GM19035 (cell line): Measurements from ENCODE around the gene RAE1.
A peak's percentile ranks its signal among the peaks of the same experiment; 100 is the strongest.

Source experiments
- ATAC-seq: cut with Tn5 transposase; IDR thresholded peaks from one replicate; pipeline ENCODE4 v1.9.1; 2021; ENCODE audit not compliant: unreplicated experiment

RAE1 gene

GRCh38 chr20:57351042-57351783 is at the start of gene RAE1:
Gene RAE1 (plus strand): TSS chr20:57351255. CDS start chr20:57354039, 2,784 bp downstream.
- ATAC-seq, result peak; percentile 86

DNA sequence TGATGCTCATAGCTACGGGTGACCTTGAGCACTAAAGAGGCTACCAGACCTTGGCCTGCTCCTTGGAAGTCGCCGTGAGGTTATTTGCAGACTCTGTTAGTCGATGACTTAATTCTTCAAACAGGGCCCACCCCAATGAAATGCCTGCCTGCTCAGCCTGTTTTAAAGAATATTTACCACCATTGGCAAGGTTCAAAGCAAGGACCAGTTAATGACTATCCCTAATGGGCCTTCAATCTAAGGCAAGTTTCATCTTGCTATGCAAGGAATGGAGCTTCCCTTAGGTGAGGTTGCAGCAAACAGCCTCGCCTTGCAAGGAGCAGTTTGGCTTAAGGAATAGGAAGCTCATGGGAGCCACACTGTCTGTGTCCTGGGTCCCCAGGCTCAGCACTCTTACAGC is 44.3 kb upstream of the RAE1 start:
- ATAC-seq, result no peak

DNA sequence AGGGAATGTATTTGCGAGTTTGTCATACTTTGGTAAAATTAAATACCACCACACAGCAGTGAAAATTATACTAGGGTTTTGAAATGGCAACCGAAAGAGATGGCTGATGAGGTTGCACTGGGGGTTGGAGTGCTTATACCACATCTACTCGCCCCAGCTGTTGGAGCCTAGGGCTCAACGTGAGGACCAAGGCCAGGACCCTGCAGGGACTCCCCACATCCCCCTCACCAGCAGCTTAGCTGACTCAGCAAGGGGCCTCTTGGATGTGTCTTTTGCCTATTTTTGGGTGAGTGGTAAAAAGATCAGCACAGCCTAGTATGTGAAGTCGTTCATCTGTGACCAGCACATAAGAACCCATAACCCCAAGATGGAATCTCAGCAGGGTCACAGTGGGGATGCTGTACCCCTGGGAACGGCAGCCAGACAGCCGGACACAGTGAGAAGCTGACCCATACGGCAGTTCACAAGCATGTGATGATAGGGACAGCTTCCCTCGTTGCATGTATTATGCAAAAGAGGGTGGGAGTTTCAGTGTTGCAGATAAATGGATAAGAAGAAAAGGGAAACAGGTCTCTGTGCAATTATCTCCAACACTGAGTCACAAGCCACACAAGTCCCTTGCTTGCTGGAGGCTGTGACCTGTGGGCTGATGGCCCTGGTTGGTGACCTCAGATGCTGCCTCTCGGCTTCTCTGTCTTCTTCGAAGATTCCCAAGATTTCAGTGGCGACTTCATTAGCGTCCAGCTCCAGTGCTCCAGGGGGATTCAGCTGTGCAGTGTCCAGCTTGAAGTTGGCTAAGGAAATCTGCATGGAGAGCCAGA is 42.4 kb upstream of the RAE1 start:
- no peak for ATAC-seq

DNA sequence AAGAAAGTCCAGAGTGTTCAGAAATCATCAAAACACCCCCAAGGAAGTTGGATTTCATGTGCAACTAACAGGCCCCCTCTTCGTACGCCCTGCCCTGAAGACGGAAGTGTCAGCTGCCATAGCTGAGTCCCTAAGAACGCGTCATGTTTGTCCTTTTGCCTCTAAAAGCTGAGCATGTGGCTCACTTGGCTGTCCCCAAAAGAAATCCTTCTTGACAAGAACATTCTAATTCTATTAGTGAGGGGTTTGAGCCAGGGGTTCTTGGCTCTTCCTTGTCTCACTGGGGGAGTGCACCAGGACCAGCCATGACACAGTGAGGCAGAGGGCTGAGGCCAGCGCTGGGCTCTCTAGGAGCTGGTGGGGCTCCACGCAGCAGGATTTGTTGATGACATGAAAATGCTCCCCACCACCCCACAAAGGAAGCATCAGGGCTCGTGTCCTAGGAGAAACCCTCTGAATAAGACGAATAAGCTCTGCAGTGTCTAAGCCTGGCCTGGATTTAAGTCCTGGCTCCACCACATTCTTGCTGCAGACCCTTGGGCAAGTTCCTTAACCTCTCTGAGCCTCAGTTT is 41.4 kb upstream of the RAE1 start:
- ATAC-seq, result no peak

DNA sequence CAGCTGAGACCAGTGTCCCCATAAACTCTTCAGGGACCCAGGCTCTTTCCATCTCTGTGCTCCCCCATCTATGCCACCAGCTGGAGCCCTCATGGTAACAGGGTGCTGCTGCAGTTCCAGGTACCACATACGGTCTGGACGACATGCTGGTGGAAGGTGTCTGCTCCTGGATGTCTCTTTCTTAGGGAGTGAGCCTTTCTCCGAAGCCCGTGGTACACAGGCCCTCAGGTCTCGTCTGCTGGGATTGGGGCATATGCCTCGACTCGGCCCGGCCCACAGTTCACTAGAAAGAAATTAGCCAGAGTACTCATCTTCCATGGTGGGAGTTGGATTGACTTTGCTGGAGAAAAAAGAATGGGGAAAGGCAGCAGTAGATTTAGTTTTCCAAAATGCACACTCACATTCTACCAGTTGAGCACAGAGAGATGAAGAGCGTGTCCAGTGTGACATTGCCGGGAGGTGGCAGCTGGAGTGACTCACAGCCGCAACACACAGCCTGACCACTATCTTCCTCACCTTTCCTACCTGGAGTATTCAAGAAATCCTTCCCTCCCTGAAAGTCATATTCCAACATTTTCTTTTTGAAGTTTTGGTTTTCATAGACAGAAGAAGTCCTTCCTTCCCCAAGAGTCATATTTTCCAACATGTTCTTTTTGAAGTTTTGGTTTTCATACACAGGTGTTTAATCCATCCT is 40.1 kb upstream of the RAE1 start:
- ATAC-seq, result no peak

DNA sequence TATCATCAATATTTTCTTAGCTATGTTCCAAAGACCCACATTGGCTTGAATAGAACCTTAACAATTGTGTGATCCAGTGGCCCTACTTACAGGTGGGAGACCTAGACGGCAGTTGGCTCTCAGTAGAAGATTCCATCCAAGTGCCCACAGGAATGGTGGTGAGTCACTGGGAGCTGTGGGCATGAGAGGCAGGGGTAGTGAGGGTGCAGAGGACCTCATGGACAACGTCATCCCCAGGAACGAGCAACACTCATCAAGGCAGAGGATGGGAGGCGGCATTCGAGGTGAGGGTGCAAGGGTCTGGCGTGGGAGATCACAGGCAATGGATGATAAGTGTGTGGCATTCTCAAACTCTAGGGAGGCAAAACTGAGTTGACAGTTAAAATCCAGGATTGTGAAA is 38.9 kb upstream of the RAE1 start:
- ATAC-seq, result no peak

DNA sequence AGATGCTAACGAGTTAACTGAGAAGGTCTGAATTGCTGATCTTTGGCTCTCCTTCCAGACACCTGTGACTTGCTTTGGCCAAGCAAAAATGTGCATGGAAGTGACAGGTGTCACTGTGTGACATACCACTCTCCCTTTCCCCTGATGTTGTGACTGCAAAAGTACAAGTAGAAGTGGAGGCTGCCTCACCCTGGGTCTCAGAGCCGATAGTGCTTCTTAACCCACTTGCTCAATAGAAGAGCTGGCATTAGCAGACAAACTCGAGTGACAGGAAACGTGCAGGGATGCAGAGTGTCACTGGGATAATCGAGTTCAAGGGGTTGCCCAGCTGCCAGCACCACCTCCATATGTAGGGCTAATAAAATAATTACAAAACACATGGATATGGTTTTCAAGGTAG is 37.8 kb upstream of the RAE1 start:
- no peak for ATAC-seq

DNA sequence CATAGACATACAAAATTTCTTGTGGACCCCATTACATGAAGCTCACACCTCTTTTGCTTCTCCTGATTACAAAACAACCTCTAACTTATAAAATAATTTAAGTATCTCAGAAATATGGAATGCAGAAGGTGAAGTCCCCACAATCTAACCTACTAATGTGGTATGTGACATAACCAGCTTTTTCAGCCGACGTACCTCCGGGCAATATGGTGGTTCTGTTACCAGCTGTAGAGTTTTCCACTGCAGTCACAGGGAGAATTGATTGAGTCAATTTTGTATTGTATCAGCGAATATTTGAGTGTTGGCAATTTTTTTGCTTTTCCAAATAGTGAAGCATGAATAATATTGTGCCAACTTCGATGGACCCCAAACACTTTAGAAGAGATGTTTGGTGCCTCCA is 37.1 kb upstream of the RAE1 start:
- ATAC-seq, result no peak

DNA sequence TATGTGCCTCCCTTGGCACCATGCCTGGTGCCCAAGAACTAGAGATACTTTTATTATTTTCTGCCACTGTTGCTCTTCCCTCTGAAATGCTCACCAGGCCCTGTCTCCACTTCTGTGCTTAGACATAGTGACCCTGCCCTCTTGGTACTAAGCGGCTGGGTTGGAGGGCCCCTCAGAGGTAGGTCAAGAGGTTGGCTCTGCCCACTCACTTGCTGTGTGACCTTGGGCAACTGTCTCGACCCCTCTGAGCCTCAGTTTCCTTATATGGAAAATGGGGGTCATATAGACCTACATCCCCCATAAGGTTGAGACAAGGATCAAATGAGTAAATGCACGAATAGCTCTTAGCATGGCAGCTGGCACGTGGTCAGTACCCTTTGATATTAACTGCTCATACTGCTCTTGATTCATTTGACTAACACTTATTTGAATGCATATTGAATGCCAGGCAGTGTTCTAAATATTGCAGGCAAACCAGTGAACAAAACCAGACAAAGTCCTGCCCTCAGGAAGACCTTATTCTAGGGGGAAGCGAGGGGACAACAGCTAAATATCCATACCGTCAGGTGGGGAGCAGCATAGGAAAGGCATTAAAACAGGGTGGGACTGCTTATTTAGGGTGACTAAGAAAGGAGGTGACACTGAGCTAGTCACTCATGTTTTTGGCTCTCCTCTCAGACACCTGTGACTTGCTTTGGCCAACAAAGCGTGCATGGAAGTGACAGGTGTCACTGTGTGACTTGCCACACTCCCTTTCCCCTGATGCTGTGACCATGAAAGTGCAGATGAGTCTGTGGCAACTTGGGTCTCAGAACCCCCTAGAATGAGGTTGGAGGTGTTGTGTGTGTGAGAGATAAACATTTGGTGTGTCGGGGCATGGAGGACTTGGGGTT is 35.7 kb upstream of the RAE1 start:
- ATAC-seq, result no peak

DNA sequence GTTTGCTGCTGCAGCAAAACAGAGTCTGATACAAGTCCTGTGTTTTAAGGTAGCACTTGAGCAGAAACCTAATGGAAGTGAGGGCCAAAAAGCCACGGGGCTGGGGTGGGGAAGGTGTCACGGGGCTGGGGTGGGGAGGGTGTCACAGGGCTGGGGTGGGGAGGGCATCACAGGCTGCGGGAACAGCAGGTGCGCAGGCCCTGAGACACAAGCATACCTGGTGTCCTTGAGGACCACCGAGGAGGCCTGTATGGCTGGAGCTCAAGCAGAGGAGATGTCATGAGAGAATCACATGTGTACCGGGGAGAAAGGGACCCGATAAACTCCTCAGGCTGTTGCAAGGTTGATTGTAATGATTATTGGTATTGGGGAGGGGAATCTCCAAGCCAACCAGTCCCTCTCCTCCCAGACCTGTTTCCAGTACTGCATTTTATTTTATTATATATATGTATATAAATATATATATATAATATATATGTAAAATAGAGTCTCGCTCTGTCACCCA is 35.0 kb upstream of the RAE1 start:
- ATAC-seq, result no peak

DNA sequence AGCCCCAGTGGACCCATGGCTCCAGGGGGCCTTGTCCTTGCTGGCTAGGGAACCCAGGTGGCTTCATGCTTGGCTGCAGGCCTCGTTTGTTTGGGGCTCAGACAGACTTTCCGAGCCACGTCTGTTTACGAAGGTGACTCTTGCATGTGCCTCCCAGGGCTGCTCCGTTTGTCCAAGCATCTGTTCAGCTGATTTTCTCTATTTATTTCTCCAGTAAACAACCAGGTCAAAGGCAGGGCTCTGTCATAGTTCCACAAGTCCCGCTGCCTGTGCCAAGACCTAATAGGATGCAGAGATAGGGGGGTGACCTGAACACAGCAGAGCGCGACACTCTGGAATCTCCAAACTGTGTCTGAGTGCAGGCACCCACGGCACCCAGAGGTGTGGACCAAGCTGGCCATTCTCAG is 34.3 kb upstream of the RAE1 start:
- ATAC-seq, result no peak

- ATAC-seq, result no peak
Observed at GRCh38 chr20:57317316-57317788, 33.7 kb upstream of the RAE1 start.

GRCh38 chr20:57317789-57318371 is 33.2 kb upstream of the RAE1 start:
- ATAC-seq, result no peak

GRCh38 chr20:57319584-57319983 is 31.5 kb upstream of the RAE1 start:
- ATAC-seq, result no peak

DNA sequence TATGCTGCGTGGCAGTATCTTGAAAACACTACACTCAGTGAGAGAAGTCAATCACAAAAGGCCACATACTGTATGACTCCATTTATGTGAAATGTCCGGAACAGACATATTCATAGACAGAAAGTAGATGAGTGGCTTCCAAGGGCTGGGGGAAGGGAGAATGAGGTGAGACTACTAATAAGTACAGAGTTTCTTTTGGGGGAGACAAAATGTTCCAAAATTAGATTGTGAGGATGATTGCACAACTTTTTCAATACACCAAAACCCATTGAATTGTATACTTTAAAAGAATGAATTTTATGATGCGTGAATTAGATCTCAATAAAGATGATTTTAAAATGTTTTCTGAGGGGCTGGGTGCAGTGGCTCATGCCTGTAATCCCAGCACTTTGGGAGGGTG is 30.7 kb upstream of the RAE1 start:
- ATAC-seq, result no peak

- ATAC-seq, result no peak
Observed at GRCh38 chr20:57321142-57321541, 29.9 kb upstream of the RAE1 start.

DNA sequence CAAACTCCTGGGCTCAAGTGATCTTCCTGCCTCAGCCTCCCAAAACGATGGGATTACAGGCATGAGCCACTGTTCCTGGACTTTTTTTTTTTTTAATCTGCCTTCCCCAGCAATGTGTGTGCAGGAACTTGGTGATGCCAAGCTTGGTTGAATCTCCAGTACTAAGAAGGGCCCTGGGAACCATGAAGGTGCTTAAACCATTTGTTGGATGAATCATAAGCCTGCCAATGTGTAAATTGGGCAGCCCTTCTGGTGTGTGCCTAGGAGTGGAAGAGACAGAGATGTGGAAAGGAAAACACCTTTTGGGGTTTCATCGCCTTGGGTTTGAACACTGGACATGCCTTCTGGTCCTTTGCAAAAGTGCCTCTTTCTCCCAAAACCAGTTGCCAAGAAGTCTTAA is 28.6 kb upstream of the RAE1 start:
- ATAC-seq, result no peak

DNA sequence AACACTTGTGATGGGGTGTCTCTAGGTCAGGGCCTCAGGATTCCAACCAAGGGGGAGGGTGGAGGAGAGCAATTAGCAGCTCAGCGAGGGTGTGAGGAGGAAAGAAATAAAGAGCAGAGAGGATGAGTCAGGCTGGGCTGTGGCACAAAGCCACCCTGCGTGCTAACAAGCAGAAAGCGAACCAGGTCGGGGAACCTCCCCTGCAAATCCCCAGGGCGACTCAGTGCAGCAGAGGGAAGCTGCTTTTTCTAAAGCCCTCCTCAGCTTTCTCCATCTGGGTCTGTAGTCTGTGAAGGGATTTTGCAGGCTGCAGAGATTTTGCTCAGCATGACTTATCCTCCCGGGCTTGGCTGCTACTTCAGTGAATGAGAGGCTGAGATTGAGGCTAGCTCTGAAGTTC is 28.0 kb upstream of the RAE1 start:
- ATAC-seq, result no peak

DNA sequence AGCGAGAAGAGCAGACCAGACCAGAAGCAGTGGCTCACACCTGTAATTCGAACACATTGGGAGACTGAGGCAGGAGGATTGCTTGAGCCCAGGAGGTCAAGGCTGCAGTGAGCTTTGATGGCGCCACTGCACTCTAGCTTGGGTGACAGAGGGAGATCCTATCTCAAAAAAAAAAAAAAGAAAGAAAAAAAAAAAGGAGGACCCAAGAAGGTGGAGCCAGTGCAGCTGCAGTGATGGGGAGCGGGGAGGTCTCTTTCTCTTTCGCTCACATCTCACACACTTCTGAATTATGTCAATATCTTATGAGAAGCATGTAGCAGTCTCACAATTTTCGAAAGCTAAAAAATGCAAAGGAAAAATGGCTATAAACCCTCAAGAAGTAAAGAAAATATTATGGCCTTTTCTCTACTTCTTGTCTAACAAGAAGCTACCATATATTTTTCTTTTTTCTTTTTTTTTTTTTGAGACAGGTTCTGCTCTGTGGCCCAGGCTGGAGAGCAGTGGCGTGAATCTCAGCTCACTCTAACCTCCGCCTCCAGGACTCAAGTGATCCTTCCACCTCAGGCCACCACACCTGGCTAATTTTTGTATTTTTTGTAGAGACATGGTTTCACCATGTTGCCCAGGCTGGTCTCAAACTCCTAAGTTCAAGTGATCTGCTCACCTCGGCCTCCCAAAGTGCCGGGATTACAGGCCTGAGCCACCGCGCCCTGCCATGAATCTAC is 25.3 kb upstream of the RAE1 start:
- no peak for ATAC-seq
